ENCODE results near the gene GJD3. TPM values are rescaled to one million over a fixed set of nuclear protein-coding genes. Genes with fewer than 3 reads are reported as not detected.
A peak's percentile ranks its signal among the peaks of the same experiment; 100 is the strongest.
"Not testable (repeated sequence)": the region's sequence is repeated elsewhere in the genome, so short reads cannot be mapped to it uniquely, and the experiment has no call there.

GJD3 gene
- polyA plus RNA-seq (2011; rRNA removed), result 0.48 and 0.56 TPM in 2 replicates
- polyA minus RNA-seq (2011; rRNA and poly(A)+ RNA removed), result 0.26 and 0.28 TPM in 2 replicates

- TF ChIP-seq CTCF (IDR thresholded peaks at IDR 0.05; ENCODE audit: insufficient read depth, low read depth, low read length), result no peak
- Histone ChIP-seq H3K27me3 (ENCODE audit: control insufficient read depth, insufficient read depth, low read length) (no peaks in the 10 kb centered on the region), H3K4me3 (ENCODE audit: low read depth, low read length) (peak within 1 kb of the TSS; percentile 43), H3K36me3 (ENCODE audit: control insufficient read depth, insufficient read depth, low read length) (no peaks in the 10 kb centered on the region)
- POLR2A ChIA-PET, result no interaction called here
- no peak for DNase-seq (ENCODE audit: low read depth)
- CTCF ChIA-PET, result interaction anchor here (0.7 to 28.2 kb wide), 10 partner anchors 10 to 1299 kb away, joined by 3 to 762 read pairs (median 6); partner anchors contain the start of gene RARA
Measured at GRCh38 chr17:40364121-40364861, at the start of gene GJD3. Gene GJD3 (minus strand): TSS chr17:40364737. CDS start chr17:40363815, 922 bp downstream.

GRCh38 chr17:40414312-40414711 is 49.8 kb upstream of the GJD3 start:
- H3K27me3 ChIP-seq (ENCODE audit: control insufficient read depth, insufficient read depth, low read length); H3K4me3 ChIP-seq (ENCODE audit: low read depth, low read length); DNase-seq (ENCODE audit: low read depth); H3K36me3 ChIP-seq (ENCODE audit: control insufficient read depth, insufficient read depth, low read length); POLR2A ChIA-PET: not testable (repeated sequence)
- CTCF ChIA-PET, result interaction anchor here (0.6 to 3.9 kb wide), 22 partner anchors 10 to 692 kb away, joined by 3 to 32 read pairs (median 4); no protein-coding TSS in a partner anchor

- TF ChIP-seq CTCF (IDR thresholded peaks at IDR 0.05; ENCODE audit: insufficient read depth, low read depth, low read length), result no peak
- no peaks in the 10 kb centered on the region for H3K27me3 ChIP-seq (ENCODE audit: control insufficient read depth, insufficient read depth, low read length)
- DNase-seq (ENCODE audit: low read depth), result no peak
- H3K36me3 ChIP-seq (ENCODE audit: control insufficient read depth, insufficient read depth, low read length), result no peaks in the 10 kb centered on the region
- ChIA-PET CTCF (interaction anchor here (0.7 to 3.9 kb wide), 7 partner anchors 11 to 147 kb away, joined by 3 to 20 read pairs (median 4); no protein-coding TSS in a partner anchor), POLR2A (no interaction called here)
- H3K4me3 ChIP-seq (ENCODE audit: low read depth, low read length), result no peak overlapping the region
Measured at GRCh38 chr17:40412880-40413279, 48.3 kb upstream of the GJD3 start.

GRCh38 chr17:40411821-40412220 is 47.3 kb upstream of the GJD3 start:
- POLR2A ChIA-PET, result no interaction called here
- H3K27me3 ChIP-seq (ENCODE audit: control insufficient read depth, insufficient read depth, low read length), result no peaks in the 10 kb centered on the region
- TF ChIP-seq CTCF (IDR thresholded peaks at IDR 0.05; ENCODE audit: insufficient read depth, low read depth, low read length), result no peak
- CTCF ChIA-PET, result interaction anchor here (0.7 to 1.7 kb wide), 8 partner anchors 9 to 204 kb away, joined by 3 to 6 read pairs (median 4); no protein-coding TSS in a partner anchor
- no peak for DNase-seq (ENCODE audit: low read depth)
- H3K36me3 ChIP-seq (ENCODE audit: control insufficient read depth, insufficient read depth, low read length), result no peaks in the 10 kb centered on the region
- no peak overlapping the region for H3K4me3 ChIP-seq (ENCODE audit: low read depth, low read length)

- CTCF ChIA-PET, result interaction anchor here (0.9 to 2.0 kb wide), 7 partner anchors 9 to 150 kb away, joined by 3 to 7 read pairs (median 4); no protein-coding TSS in a partner anchor
- DNase-seq (ENCODE audit: low read depth), result no peak
- POLR2A ChIA-PET, result interaction anchor here (0.5 to 0.6 kb wide), 2 partner anchors 44 to 76 kb away, joined by 3 to 10 read pairs; no protein-coding TSS in a partner anchor
- Histone ChIP-seq H3K36me3 (ENCODE audit: control insufficient read depth, insufficient read depth, low read length) (no peaks in the 10 kb centered on the region), H3K27me3 (ENCODE audit: control insufficient read depth, insufficient read depth, low read length) (no peaks in the 10 kb centered on the region), H3K4me3 (ENCODE audit: low read depth, low read length) (no peak overlapping the region)
- no peak for TF ChIP-seq CTCF (IDR thresholded peaks at IDR 0.05; ENCODE audit: insufficient read depth, low read depth, low read length)
Measured at GRCh38 chr17:40410082-40410481, 45.5 kb upstream of the GJD3 start.

- not testable (repeated sequence) for H3K36me3 ChIP-seq (ENCODE audit: control insufficient read depth, insufficient read depth, low read length); H3K27me3 ChIP-seq (ENCODE audit: control insufficient read depth, insufficient read depth, low read length); H3K4me3 ChIP-seq (ENCODE audit: low read depth, low read length); DNase-seq (ENCODE audit: low read depth)
- CTCF ChIA-PET, result interaction anchor here (1.0 to 2.1 kb wide), 7 partner anchors 9 to 150 kb away, joined by 3 to 7 read pairs (median 5); no protein-coding TSS in a partner anchor
- POLR2A ChIA-PET, result interaction anchor here (0.6 kb wide), 1 partner anchor 77 kb away, joined by 10 read pairs; no protein-coding TSS in a partner anchor
Measured at GRCh38 chr17:40409540-40409939, 45.0 kb upstream of the GJD3 start.
